K562 (cell line): Measurements from ENCODE around the gene SAE1. TPM values are rescaled to one million over a fixed set of nuclear protein-coding genes. Genes with fewer than 3 reads are reported as not detected.
A peak's percentile ranks its signal among the peaks of the same experiment; 100 is the strongest.

ENCODE experiments used
- ARID4B ChIP-seq: sonication (generic); formaldehyde crosslinking; IDR thresholded peaks from 2 replicates; pipeline ENCODE4 v1.8.0; 2022; ENCODE audit warnings: mild to moderate bottlenecking, missing genetic modification reagents
- EGR1 ChIP-seq: fragments of 450-650 bp; conservative IDR thresholded peaks from 2 replicates; pipeline ENCODE4 v1.6.1; 2017; ENCODE audit warnings: mild to moderate bottlenecking
- FOSL1 ChIP-seq: fragments of 200-800 bp; sonication (Bioruptor generic); conservative IDR thresholded peaks from 2 replicates; pipeline ENCODE4 v1.6.1; 2016; ENCODE audit warnings: missing genetic modification characterization, missing compliant biosample characterization
- FOXK2 ChIP-seq, 2 experiments: fragments of 450-650 bp; IDR thresholded peaks in 1 of 2; conservative IDR thresholded peaks in 1 of 2; 2 replicates each; pipeline ENCODE4 v1.6.1; 2016; ENCODE audit warnings: low read depth in 2 of 2, mild to moderate bottlenecking in 1 of 2
- GMEB1 ChIP-seq: fragments of 250-450 bp; sonication (Bioruptor Pico); IDR thresholded peaks from 2 replicates; pipeline ENCODE4 v1.4.0; 2020; ENCODE audit warnings: mild to moderate bottlenecking
- KDM1A ChIP-seq, 2 experiments: fragments of 450-650 bp; IDR thresholded peaks; 2 replicates each; pipeline ENCODE4 v1.6.1; 2016; ENCODE audit warnings: mild to moderate bottlenecking in 2 of 2
- MYC ChIP-seq, 2 experiments: fragments of 250-450 bp in 1 of 2; sonication (Bioruptor Pico) in 1 of 2; IDR thresholded peaks; 2 replicates each; pipeline versions ENCODE4 v1.5.1 to v1.6.1; 2012 to 2021; ENCODE audit warnings: low read depth in 2 of 2, borderline replicate concordance in 1 of 2, improper control_type of control experiment in 1 of 2, low read length in 1 of 2, mild to moderate bottlenecking in 1 of 2, moderate library complexity in 1 of 2
- PHB2 ChIP-seq: fragments of 450-650 bp; IDR thresholded peaks from 2 replicates; pipeline ENCODE4 v1.6.1; 2017; ENCODE audit warnings: low read depth
- RBM25 ChIP-seq: fragments of 200-400 bp; formaldehyde crosslinking; IDR thresholded peaks from 2 replicates; pipeline ENCODE4 v1.6.1; 2018; ENCODE audit warnings: low read length, low read depth, moderate library complexity; ENCODE audit not compliant: severe bottlenecking
- REST ChIP-seq, 2 experiments: fragments of 450-650 bp; formaldehyde crosslinking in 1 of 2; IDR thresholded peaks; 2 replicates each; pipeline versions ENCODE4 v1.4.0 to v1.6.1; 2014 to 2020; ENCODE audit warnings: mild to moderate bottlenecking in 2 of 2, borderline replicate concordance in 1 of 2, low read depth in 1 of 2
- ZBTB1 ChIP-seq: sonication (generic); formaldehyde crosslinking; IDR thresholded peaks from 2 replicates; pipeline ENCODE4 v1.8.1; 2023; ENCODE audit warnings: missing genetic modification reagents, low read depth, mild to moderate bottlenecking, borderline replicate concordance
- polyA plus RNA-seq, 8 experiments: library from polyadenylated mRNA; depleted of rRNA in 4 of 8; stranded (reverse) in 5 of 8; unstranded in 3 of 8; fragments of >200 nt; fragmentation: Nextera tagmentation in 2 of 8; fragmentation: Illumina TruSeq in 1 of 8; extraction: Ambion mirVana in 2 of 8; extraction: Trizol in 1 of 8; gene quantifications; 2 replicates each; pipeline versions ENCODE4 v1.2.1 to v1.2.3, GENCODE V29; 2011 to 2014; ENCODE audit warnings: inconsistent platforms in 1 of 8, missing spikeins in 1 of 8
- total RNA-seq, 7 experiments: library from RNA; depleted of rRNA in 6 of 7; stranded (reverse); fragments of >200 nt in 6 of 7; fragmentation: Illumina TruSeq in 2 of 7; extraction: Trizol in 2 of 7; gene quantifications; 2 replicates each; pipeline versions ENCODE4 v1.2.1 to v1.2.3, GENCODE V29; 2011 to 2021; ENCODE audit warnings: low replicate concordance in 1 of 7

SAE1 gene
- total and polyA plus RNA-seq, 9 of the 15 experiments (the other 6 are each of a cell fraction or from before 2014, with no cell fraction given), result 82.8 to 299 (median 217) TPM

- TF ChIP-seq RBM25 (peak; percentile 13), EGR1 (peak; percentile 40), REST (IDR thresholded peaks at IDR 0.05; ENCODE audit: borderline replicate concordance) (peak; percentile 86), REST (CRISPR knock-in tag; IDR thresholded peaks at IDR 0.05; ENCODE audit: low read depth) (no peak), ARID4B (CRISPR knock-in tag) (0 out of 2 replicates have a peak, but pooled peaks have one; percentile 32), MYC (IDR thresholded peaks at IDR 0.05; ENCODE audit: low read depth, low read length) (peak; percentile 92), MYC (CRISPR knock-in tag; IDR thresholded peaks at IDR 0.05; ENCODE audit: borderline replicate concordance, low read depth) (no peak), GMEB1 (CRISPR knock-in tag) (0 out of 2 replicates have a peak, but pooled peaks have one; percentile 39), FOXK2 (conservative IDR thresholded peaks at IDR 0.05 in 1 of 2, IDR thresholded peaks at IDR 0.05 in 1 of 2; ENCODE audit: low read depth in 2 of 2) (peak; percentile 93), ZBTB1 (0 out of 2 replicates have a peak, but pooled peaks have one; percentile 14), PHB2 (no peak), FOSL1 (tag) (no peak), KDM1A (IDR thresholded peaks at IDR 0.05) (peak; percentile 24 to 56; a peak in 2 of 4 replicates)
These were observed 125.5 kb downstream of the SAE1 start, which contains the start of gene CCDC9 (continued) for GRCh38 chr19:47255879-47256692.
